NCI-H345 treated with DMSO at 0.1 percent for 48 hours (cell line): ENCODE results near the gene TMEM121.
"Not testable (repeated sequence)": the region's sequence is repeated elsewhere in the genome, so short reads cannot be mapped to it uniquely, and the experiment has no call there.

ENCODE experiments used
- DNase-seq: peaks from one replicate; lab custom pipeline; 2025; ENCODE audit not compliant: unreplicated experiment; lab: John Stamatoyannopoulos, UW

TMEM121 gene

DNA sequence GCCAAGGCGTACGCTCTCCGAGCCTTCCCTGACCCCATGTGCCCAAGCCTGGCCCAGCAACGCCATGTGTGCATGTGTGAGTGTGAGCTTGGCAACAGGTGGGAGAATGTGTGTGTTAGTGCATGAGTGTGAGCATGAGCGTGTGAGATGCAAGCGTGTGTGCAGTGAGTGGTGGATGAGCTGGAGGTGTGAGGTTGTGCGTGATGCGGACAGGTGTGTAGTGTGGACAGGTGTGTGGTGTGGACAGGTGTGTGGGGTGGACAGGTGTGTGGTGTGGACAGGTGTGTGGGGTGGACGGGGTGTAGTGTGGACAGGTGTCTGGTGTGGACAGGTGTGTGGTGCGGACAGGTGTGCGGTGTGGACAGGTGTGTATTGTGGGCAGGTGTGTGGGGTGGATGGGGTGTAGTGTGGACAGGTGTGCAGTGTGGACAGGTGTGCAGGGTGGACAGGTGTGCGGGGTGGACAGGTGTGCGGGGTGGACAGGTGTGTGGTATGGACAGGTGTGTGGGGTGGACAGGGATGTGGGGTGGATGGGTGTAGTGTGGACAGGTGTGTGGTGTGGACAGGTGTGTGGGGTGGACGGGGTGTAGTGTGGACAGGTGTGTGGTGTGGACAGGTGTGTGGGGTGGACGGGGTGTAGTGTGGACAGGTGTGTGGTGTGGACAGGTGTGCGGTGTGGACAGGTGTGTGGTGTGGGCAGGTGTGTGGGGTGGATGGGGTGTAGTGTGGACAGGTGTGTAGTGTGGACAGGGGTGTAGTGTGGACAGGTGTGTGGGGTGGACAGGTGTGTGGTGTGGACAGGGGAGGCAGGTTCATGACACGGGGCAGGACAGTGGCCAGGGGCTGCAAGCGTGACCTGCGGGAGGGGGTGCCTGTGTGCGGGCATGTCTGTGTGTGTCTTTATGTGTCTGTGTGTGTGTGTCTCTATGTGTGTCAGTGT is 41.1 kb downstream of the TMEM121 start:
- DNase-seq: not testable (repeated sequence)

DNA sequence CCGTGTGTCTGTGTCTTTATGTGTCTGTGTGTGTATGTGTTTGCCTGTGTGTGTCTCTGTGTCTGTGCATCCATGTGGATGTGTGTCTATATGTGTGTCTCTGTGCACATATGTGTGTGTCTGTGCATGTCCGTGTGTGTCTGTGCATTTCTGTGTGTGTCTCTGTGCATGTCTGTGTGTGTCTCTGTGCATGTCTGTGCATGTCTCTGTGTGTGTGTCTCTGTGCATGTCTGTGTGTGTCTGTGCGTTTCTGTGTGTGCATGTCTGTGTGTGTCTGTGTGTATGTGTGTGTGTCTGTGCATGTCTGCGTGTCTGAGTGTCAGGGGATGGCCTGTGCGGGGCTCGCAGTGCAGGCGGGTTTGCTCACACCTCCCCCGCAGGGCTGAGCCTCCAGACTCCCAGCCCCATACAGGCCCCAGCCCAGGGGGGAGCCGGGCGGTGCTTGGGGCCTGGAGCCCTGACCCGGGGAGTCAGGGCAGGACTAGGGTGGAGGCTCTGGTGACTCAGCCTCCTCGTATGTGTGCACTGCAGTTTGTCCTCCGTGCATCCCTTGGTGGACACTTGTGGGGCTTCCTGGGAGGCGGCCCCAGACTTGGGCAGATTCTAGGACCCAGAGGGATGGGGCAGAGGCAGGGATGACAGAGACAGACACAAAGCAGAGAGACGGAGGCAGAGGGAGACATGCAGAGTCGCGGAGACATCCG is 41.9 kb downstream of the TMEM121 start:
- DNase-seq: not testable (repeated sequence)

DNA sequence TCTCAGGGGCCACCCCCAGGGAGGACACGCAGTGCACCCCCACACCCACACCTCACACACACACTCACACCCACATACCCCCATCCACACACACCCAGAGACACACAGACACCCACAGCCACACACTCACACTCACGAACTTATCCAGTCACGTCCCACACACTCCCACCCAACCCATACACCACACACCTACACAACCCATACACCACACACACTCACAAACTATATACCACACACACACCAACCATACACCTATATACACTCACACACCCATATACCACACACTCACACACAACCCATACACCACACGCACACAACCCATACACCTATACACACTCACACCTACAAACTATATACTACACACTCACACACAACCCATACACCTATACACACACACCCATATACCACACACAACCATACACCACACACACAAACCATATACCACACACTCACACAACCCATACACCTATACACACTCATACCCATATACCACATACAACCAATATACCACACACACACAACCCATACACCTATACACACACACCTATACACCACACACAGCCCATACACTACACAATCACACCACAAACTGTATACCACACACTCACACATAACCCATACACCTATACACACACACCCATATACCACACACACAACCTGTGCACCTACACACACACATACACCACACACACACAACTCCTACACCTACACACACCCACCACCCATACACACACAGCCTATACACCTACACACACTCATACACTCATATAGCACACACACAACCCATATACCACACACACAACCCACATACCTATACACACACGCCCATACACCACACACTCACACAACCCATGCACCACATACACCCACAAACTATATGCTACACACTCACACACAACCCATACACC is 42.7 kb downstream of the TMEM121 start:
- no peak for DNase-seq

DNA sequence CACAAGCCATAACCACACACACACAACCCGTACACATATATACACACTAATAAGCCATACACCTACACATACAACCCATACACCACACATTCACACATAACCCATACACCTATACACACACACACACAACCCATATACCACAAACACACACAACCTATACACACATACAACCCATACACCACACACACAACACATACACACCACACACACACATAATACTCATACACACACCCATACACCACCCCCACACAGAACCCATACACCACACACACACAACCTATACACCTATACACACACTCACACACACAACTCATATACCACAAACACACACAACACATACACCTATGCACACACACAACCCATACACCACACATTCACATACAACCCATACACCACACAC is 44.1 kb downstream of the TMEM121 start:
- no peak for DNase-seq

DNA sequence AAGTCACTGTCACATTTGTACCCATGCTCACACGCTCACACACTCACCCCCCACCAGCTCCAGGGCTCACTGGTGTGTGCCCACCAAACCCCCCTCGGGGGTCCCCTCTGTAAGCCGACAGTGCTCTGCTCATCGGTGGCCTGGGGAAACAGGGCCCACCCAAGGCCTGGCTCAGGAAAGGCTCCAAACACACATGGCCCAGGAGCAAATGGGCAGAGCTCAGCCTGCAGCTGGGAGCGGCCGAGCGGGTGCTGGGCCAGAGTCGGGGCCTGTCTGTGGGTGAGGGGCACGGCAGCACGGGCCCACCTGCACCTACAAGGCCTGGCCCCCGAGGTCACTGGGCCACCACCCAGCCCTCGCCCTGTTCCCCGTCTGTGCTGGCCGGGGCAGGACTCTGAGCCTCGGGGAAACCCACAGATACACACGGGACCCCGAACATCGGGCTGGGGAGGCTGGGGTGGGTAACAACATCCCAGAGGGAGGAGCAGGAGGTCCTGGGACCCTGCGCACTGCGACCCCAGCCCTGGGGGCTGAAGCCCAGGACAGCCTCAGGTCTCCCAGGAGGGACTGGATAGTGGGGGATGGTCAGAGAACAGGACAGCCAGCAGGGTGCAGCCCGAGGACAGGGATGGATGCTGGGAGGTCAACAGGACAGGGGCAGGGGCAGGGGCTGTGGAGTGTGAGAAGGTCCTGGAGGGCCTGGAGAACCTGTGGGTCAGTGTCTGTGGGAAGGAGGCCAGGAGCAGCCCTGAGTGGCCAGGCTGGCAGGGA is 45.0 kb downstream of the TMEM121 start:
- not testable (repeated sequence) for DNase-seq

DNA sequence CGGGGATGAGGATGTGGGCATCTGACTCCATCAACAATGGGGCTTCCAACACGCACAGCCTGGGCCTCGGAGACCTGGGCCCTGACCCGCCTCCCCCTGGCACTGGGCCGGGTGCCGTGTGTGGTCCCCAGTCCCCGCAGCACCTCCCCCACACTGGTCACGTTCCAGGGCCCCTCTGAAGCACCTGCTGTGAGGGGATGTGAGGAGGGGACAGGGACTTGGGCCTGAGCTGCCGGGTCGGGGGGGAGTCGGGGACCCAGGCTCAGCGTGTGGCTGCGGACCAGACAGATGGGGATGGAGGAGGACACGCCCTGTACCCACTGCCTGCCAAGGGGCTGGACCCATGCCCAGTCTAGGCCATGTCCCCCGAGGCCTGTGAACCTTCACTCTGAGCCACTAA is 45.7 kb downstream of the TMEM121 start:
- DNase-seq: not testable (repeated sequence)

DNA sequence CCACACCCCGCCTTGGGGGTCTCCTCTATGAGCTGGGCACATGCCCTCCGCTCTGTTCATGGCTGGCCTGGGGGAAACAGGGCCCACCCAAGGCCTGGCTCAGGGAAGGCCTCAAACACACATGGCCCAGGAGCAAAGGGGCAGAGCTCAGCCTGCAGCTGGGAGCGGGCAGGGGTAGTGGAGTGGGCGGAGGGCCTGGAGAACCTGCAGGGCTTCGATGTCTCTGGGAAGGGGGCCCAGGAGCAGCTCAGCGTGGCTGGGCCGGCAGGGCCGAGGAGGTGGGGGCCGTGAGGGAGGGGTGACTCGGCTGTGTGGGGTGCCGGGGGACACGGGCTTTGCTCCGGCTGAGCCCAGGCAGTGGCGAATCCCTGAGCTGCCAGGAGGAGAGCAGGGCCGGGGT is 47.5 kb downstream of the TMEM121 start:
- DNase-seq: not testable (repeated sequence)

DNA sequence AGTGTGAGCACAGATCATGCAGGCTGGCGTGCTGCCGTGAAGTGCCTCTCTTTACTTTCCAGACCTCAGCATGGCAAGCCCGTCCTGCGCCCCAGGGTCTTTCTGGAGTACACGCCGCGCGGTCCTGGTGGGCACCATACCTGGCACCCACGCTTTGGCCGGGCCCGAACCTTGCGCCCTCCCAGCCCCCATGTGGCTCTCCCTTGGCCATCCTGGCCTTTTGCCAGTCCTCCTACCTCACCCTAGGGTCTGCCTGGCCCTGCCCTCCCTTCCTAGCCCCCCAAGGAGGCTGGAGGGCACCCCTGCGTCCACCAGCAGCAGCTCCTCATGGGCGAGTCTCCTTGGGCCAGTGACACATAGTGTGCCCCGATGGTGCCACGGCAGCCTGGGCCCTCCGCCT is 48.0 kb downstream of the TMEM121 start:
- DNase-seq: not testable (repeated sequence)

DNA sequence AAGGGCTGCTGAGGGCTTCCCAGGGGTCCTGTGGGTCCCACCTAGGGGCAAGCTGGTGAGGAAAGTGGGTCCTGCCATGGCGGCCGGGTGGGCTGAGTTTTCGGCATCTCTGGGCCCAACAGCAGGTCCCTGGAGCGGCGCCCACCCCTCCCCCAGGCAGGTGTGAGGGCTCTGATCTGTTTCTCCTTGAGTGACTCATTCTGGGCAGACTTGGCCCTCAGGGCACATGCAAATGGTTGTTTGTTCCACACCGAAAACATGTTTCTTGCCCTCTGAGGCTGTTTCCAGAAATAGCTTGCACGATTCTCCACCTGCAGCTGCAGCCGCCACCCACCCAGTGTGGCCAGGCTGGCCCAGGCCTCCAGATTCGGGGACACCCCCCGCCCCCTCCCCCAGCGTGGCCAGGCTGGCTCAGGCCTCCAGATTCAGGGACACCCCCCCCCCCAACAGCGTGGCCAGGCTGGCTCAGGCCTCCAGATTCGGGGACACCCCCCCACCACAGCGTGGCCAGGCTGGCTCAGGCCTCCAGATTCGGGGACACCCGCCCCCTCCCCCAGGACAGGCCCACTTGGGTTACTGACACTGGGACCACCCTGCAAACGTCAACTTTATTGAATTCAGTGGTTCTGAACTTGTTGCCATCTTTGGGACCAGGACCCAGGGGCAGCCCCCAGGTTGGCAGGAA is 48.8 kb downstream of the TMEM121 start:
- DNase-seq: not testable (repeated sequence)

DNA sequence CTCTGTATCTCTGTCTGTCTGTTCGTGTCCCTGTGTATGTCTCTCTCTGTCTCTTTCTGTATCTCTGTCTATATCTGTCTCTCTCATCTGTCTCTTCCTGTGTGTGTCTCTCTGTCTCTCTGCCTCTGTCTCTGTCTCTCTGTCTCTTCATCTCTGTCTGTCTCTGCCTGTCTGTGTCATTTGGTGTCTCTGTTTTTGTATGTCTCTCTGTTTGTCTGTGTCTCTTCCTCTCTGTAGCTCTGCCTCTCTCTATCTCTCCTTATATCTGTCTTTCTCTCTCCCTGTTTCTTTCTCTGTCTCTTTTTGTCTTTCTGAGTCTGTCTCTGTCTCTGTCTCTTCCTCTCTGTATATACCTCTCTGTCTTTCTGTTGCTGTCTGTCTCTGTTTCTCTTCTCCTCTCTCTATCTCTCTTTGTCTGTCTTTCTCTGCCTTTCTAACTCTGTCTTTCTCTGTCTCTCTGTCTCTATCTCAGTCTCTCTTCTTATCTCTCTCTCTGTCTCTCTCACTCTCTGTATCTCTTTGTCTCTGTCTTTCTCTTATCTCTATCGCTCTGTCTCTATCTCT is 50.2 kb downstream of the TMEM121 start:
- DNase-seq: no peak

DNA sequence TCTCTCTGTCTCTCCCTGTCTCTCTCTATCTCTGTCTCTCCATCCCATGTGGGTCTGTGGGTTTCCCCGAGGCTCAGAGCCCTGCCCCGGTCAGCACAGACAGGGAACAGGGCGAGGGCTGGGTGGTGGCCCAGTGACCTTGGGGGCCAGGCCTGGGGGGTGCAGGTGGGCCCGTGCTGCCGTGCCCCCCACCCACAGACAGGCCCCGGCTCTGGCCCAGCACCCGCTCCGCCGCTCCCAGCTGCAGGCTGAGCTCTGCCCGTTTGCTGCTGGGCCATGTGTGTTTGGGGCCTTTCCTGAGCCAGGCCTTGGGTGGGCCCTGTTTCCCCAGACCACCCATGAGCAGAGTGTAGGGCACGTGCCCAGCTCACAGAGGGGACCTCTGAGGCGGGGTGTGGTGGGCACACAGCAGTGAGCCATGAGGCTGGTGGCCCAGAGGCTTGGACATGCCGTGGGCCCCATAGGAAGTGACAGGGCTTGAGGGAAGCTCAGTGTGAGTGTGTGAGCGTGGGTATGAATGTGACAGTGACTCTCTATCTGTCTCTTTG is 51.0 kb downstream of the TMEM121 start:
- DNase-seq: no peak

DNA sequence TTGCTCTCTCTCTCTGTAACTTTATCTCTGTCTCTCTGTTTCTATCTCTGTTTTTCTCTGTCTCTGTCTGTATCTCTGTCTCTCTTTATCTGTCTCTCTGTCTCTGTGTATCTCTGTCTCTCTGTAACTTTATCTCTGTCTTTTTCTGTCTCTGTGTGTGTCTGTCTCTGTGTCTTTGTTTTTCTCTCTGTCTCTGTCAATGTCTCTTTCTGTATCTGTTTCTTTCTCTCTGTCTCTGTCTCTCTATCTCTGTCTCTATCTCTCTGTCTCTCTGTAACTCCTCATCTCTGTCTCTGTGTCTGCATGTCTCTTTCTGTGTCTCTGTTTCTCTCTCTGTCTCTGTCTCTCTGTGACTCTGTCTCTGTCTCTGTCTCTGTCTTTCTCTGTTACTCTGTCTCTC is 51.7 kb downstream of the TMEM121 start:
- DNase-seq: no peak

DNA sequence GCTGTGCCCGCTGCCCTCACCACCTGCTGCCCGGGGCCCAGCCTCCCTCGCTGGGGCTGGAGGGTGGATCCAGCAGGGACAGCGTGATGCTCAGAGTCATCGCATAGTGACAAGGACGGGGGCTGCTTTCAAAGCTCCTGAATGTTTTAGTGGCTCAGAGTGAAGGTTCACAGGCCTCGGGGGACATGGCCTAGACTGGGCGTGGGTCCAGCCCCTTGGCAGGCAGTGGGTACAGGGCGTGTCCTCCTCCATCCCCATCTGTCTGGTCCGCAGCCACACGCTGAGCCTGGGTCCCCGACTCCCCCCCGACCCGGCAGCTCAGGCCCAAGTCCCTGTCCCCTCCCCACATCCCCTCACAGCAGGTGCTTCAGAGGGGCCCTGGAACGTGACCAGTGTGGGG is 52.8 kb downstream of the TMEM121 start:
- DNase-seq: not testable (repeated sequence)
